GM12878 (cell line): ENCODE data around the gene NAA11. TPM values are rescaled to one million over a fixed set of nuclear protein-coding genes. Genes with fewer than 3 reads are reported as not detected.

Source experiments
- ATAC-seq: fragments of 200-7000 bp; cut with Tn5 transposase; 3 replicates; pipeline ENCODE4 v1.9.1; 2020; ENCODE audit warnings: mild to moderate bottlenecking, moderate library complexity
- BruUV-seq: library from RNA; stranded (reverse); fragments of 400-500 nt; replicated peaks from 2 replicates; lab custom pipeline; 2021; lab: Mats Ljungman, UMichigan
- CTCF ChIA-PET: fragments of 300-600 bp; sonication (Branson Sonifier 250); formaldehyde crosslinking; extraction: SDS; loops from one replicate; lab custom pipeline; 2021; ENCODE audit warnings: inconsistent platforms; lab: Yijun Ruan, JAX
- POLR2A ChIA-PET: fragments of 350-600 bp; formaldehyde crosslinking; extraction: SDS; loops from one replicate; lab custom pipeline; 2021; ENCODE audit warnings: inconsistent platforms; lab: Charles Lee
- RAD21 ChIA-PET: fragments of 300-600 bp; sonication (Branson Sonifier 250); formaldehyde crosslinking; loops from one replicate; lab custom pipeline; 2023; ENCODE audit warnings: antibody characterized with exemption; ENCODE audit not compliant: unreplicated experiment; lab: Charles Lee
- SMC1A ChIA-PET: fragments of 300-600 bp; sonication (Branson Sonifier 250); formaldehyde crosslinking; loops from one replicate; lab custom pipeline; 2023; ENCODE audit not compliant: unreplicated experiment, uncharacterized antibody; lab: Charles Lee
- DNase-seq: peaks from one replicate; pipeline ENCODE4 v3.0.0-alpha.2; 2011; ENCODE audit warnings: low read depth, low spot score
- FAIRE-seq: peaks from 3 replicates; lab custom pipeline; 2011; peaks lifted over from hg19 to GRCh38; lab: Jason Lieb, UNC
- H2AFZ ChIP-seq: 2 replicates; pipeline ENCODE4 v1.6.0; 2011; ENCODE audit warnings: low read depth, low read length, control low read depth; ENCODE audit not compliant: control insufficient read depth
- H3K27ac ChIP-seq: 2 replicates; pipeline ENCODE4 v1.5.1; 2011; ENCODE audit warnings: control low read depth; ENCODE audit not compliant: control insufficient read depth, insufficient read depth
- H3K27me3 ChIP-seq, 2 experiments: replicated peaks in 1 of 2; 2 replicates each; pipeline versions ENCODE4 v1.6.0 to v1.6.1; 2011; ENCODE audit warnings: low read length in 1 of 2; ENCODE audit not compliant: control insufficient read depth in 2 of 2, insufficient read depth in 2 of 2
- H3K36me3 ChIP-seq, 2 experiments: 2 replicates each; pipeline ENCODE4 v1.5.1; 2011; ENCODE audit warnings: low read length in 1 of 2; ENCODE audit not compliant: control insufficient read depth in 2 of 2, insufficient read depth in 2 of 2
- H3K4me1 ChIP-seq: 2 replicates; pipeline ENCODE4 v1.6.1; 2011; ENCODE audit warnings: mild to moderate bottlenecking, low read length, moderate library complexity, mixed read lengths; ENCODE audit not compliant: control insufficient read depth, insufficient read depth
- H3K4me2 ChIP-seq: 2 replicates; pipeline ENCODE4 v1.6.0; 2011; ENCODE audit warnings: control low read depth; ENCODE audit not compliant: control insufficient read depth, insufficient read depth
- H3K4me3 ChIP-seq: fragments of 200-600 bp; sonication (generic); 2 replicates; pipeline ENCODE4 v1.5.1; 2016
- H3K79me2 ChIP-seq: 2 replicates; pipeline ENCODE4 v1.6.0; 2011; ENCODE audit warnings: low read length; ENCODE audit not compliant: control insufficient read depth, insufficient read depth
- H3K9ac ChIP-seq: 2 replicates; pipeline ENCODE4 v1.8.0; 2011; ENCODE audit warnings: low read length, control low read depth, mixed read lengths; ENCODE audit not compliant: control insufficient read depth, insufficient read depth
- H3K9me3 ChIP-seq: replicated peaks from 3 replicates; pipeline ENCODE4 v1.5.1; 2011; ENCODE audit warnings: mild to moderate bottlenecking, low read length; ENCODE audit not compliant: control insufficient read depth, insufficient read depth
- H4K20me1 ChIP-seq: 2 replicates; pipeline ENCODE4 v1.6.0; 2011; ENCODE audit not compliant: control insufficient read depth, insufficient read depth
- CHD4 ChIP-seq: fragments of 200-600 bp; sonication (generic); IDR thresholded peaks from 2 replicates; pipeline ENCODE4 v1.6.1; 2016; ENCODE audit warnings: mild to moderate bottlenecking
- CTCF ChIP-seq, 3 experiments: IDR thresholded peaks in 2 of 3; conservative IDR thresholded peaks in 1 of 3; 2 replicates each; pipeline ENCODE4 v1.5.1; 2011; ENCODE audit warnings: low read depth in 3 of 3, low read length in 3 of 3, mild to moderate bottlenecking in 3 of 3, control low read depth in 2 of 3, moderate library complexity in 2 of 3, inconsistent platforms in 1 of 3, mixed read lengths in 1 of 3; ENCODE audit not compliant: control insufficient read depth in 2 of 3, insufficient read depth in 1 of 3; ENCODE audit errors: extremely low read depth in 1 of 3
- MLLT1 ChIP-seq: fragments of 450-650 bp; IDR thresholded peaks from 2 replicates; pipeline ENCODE4 v1.6.1; 2016; ENCODE audit warnings: mild to moderate bottlenecking
- RAD21 ChIP-seq: IDR thresholded peaks from 2 replicates; pipeline ENCODE4 v1.6.1; 2011; ENCODE audit warnings: mild to moderate bottlenecking, low read depth, low read length, moderate library complexity; ENCODE audit not compliant: insufficient read depth
- SP1 ChIP-seq: IDR thresholded peaks from one replicate; pipeline ENCODE4 v1.6.1; 2011; ENCODE audit warnings: low read depth, low read length
- WRNIP1 ChIP-seq: IDR thresholded peaks from 2 replicates; pipeline ENCODE4 v1.6.1; 2011; ENCODE audit warnings: low read depth, low read length, improper control_type of control experiment, borderline replicate concordance
- WGBS: methylation state at CpG from one replicate; pipeline ENCODE4 v1.1.6; 2016; ENCODE audit warnings: low lambda C conversion rate; ENCODE audit not compliant: insufficient replicate concordance, insufficient coverage; ENCODE audit errors: missing lambda C conversion rate; 5-methylcytosine and 5-hydroxymethylcytosine counted together
- in situ Hi-C: fragments of 300-500 bp; cut with MboI; formaldehyde crosslinking; loops from 9 replicates; pipeline ENCODE4 v1.14.3; 2018; ENCODE audit warnings: mixed read lengths
- intact Hi-C: fragments of 100-400 bp; cut with micrococcal nuclease; formaldehyde crosslinking; loops from one replicate; pipeline ENCODE4 v1.14.2; 2022; ENCODE audit not compliant: unreplicated experiment
- polyA plus RNA-seq, 11 experiments: library from polyadenylated mRNA; depleted of rRNA in 4 of 11; unstranded in 6 of 11; stranded (reverse) in 5 of 11; fragments of >200 nt; fragmentation: Nextera tagmentation in 4 of 11; fragmentation: Illumina TruSeq in 1 of 11; extraction: Ambion mirVana in 4 of 11; extraction: Trizol in 1 of 11; gene quantifications; 1 replicate in 1 of 11; 2 replicates in 10 of 11; pipeline versions ENCODE4 v1.2.1 to v1.2.3, GENCODE V29; 2011 to 2016; ENCODE audit warnings: inconsistent platforms in 2 of 11, missing spikeins in 2 of 11, low read depth in 1 of 11
- total RNA-seq, 4 experiments: library from RNA; depleted of rRNA in 3 of 4; stranded (reverse); fragments of >200 nt in 3 of 4; fragmentation: Illumina TruSeq in 1 of 4; extraction: Trizol in 1 of 4; gene quantifications; 2 replicates each; pipeline versions ENCODE4 v1.2.1 to v1.2.3, GENCODE V29; 2013 to 2021

NAA11 gene
- total and polyA plus RNA-seq, 10 of the 15 experiments (the other 5 are each of a cell fraction or from before 2014, with no cell fraction given), result 0.12 to 0.16 TPM; not detected in 8

GRCh38 chr4:79298484-79298883 lies 27.4 kb downstream of the NAA11 start:
- Histone ChIP-seq H3K36me3 (no peaks in the 10 kb centered on the region), H3K4me3 (no peak overlapping the region), H3K27ac (no peak overlapping the region), H3K79me2 (no peaks in the 10 kb centered on the region), H3K27me3 (no peaks in the 10 kb centered on the region), H2AFZ (no peak overlapping the region), H4K20me1 (no peaks in the 10 kb centered on the region), H3K4me1 (no peaks in the 10 kb centered on the region), H3K9ac (no peak overlapping the region), H3K4me2 (no peak overlapping the region), H3K9me3 (no peaks in the 10 kb centered on the region)
- BruUV-seq, result no TSS peak
- ChIA-PET POLR2A (no interaction called here), SMC1A (interaction anchor here (0.9 to 6.0 kb wide), 6 partner anchors 9 to 346 kb away, joined by 3 to 37 read pairs (median 4); no protein-coding TSS in a partner anchor), RAD21 (interaction anchor here (0.9 to 1.9 kb wide), 4 partner anchors 11 to 256 kb away, joined by 3 to 7 read pairs (median 4); no protein-coding TSS in a partner anchor), CTCF (interaction anchor here (0.9 to 3.2 kb wide), 4 partner anchors 8 to 255 kb away, joined by 3 to 19 read pairs (median 3); no protein-coding TSS in a partner anchor)
- FAIRE-seq (no peak), DNase-seq (no peak), ATAC-seq (peak; percentile 22; the same call in 2 of the 3 replicates)
- intact Hi-C loops, result loop anchor here (2.0 kb wide), 1 partner anchor 256 kb away; no protein-coding TSS in a partner anchor
- 14% methylated on average over 6 of the region's 6 CpGs for WGBS
- TF ChIP-seq SP1 (no peak), CHD4 (no peak)
- in situ Hi-C loops, result no loop called here

- H3K9ac ChIP-seq, result no peak overlapping the region
- H3K27ac ChIP-seq, result no peak overlapping the region
- ATAC-seq, result peak; percentile 48
- no peaks in the 10 kb centered on the region for H4K20me1 ChIP-seq
- H2AFZ ChIP-seq, result no peak overlapping the region
- no peak overlapping the region for H3K4me2 ChIP-seq
- POLR2A ChIA-PET, result no interaction called here
- no peaks in the 10 kb centered on the region for H3K36me3 ChIP-seq
- H3K79me2 ChIP-seq, result no peaks in the 10 kb centered on the region
- TF ChIP-seq RAD21 (peak; percentile 27; the same call in 1 of the 2 replicates), MLLT1 (no peak), CTCF (IDR thresholded peaks at IDR 0.05 in 2 of 3, conservative IDR thresholded peaks at IDR 0.05 in 1 of 3; ENCODE audit: control insufficient read depth in 2 of 3, extremely low read depth in 1 of 3, insufficient read depth in 1 of 3, low read depth in 3 of 3, low read length in 3 of 3) (peak in 2 of 3 experiments; percentile 9 to 12; a peak in 2 of 6 replicates), WRNIP1 (no peak)
- intact Hi-C loops, result loop anchor here (2.0 kb wide), 1 partner anchor 255 kb away; no protein-coding TSS in a partner anchor
- in situ Hi-C loops, result no loop called here
- no peaks in the 10 kb centered on the region for H3K4me1 ChIP-seq
- RAD21 ChIA-PET, result interaction anchor here (0.9 to 1.9 kb wide), 4 partner anchors 11 to 256 kb away, joined by 3 to 7 read pairs (median 4); no protein-coding TSS in a partner anchor
- 25% methylated on average over 6 of the region's 6 CpGs for WGBS
- no peak for FAIRE-seq
- no TSS peak for BruUV-seq
- no peak overlapping the region for H3K4me3 ChIP-seq
- H3K9me3 ChIP-seq, result no peaks in the 10 kb centered on the region
- H3K27me3 ChIP-seq, result no peaks in the 10 kb centered on the region
- DNase-seq, result no peak
- CTCF ChIA-PET, result interaction anchor here (0.9 to 3.2 kb wide), 4 partner anchors 9 to 255 kb away, joined by 3 to 19 read pairs (median 3); no protein-coding TSS in a partner anchor
- SMC1A ChIA-PET, result interaction anchor here (0.9 to 6.0 kb wide), 8 partner anchors 9 to 346 kb away, joined by 3 to 37 read pairs (median 4); no protein-coding TSS in a partner anchor
Measured at GRCh38 chr4:79298027-79298426, 27.8 kb downstream of the NAA11 start.
